ENCODE data around the gene SLC1A7. TPM values are rescaled to one million over a fixed set of nuclear protein-coding genes. Genes with fewer than 3 reads are reported as not detected.

Gene SLC1A7
- total RNA-seq, 1 donor from 2014 or later: not detected

DNA sequence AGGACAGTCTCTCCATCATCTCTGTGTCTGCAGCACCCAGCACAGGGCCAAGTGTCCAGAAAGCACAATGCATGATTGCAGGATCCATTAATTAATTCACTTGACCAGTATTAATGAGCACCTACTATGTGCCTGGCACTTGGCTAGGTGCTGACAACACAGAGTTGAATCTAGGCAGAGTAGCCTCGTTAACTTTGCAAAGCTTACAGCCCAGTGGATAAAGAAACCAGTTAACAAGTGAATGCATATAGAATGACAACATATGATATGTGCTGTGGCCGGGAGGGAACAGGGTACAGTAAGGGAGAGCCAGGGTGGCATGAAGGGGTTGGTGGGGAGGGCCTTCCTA is 10.9 kb downstream of the SLC1A7 start:
- no peak overlapping the region for H3K4me3 Mint-ChIP-seq (ENCODE audit: unreplicated experiment)
- peaks cover 21% of the 10 kb centered on the region for H3K4me1 Mint-ChIP-seq (ENCODE audit: unreplicated experiment)
- no peaks in the 10 kb centered on the region for H3K36me3 Mint-ChIP-seq (ENCODE audit: unreplicated experiment)
- no peak for DNase-seq (ENCODE audit: extremely low spot score, unreplicated experiment)
- H3K9me3 Mint-ChIP-seq (ENCODE audit: unreplicated experiment): no peaks in the 10 kb centered on the region
- TF ChIP-seq, protein P1, sequence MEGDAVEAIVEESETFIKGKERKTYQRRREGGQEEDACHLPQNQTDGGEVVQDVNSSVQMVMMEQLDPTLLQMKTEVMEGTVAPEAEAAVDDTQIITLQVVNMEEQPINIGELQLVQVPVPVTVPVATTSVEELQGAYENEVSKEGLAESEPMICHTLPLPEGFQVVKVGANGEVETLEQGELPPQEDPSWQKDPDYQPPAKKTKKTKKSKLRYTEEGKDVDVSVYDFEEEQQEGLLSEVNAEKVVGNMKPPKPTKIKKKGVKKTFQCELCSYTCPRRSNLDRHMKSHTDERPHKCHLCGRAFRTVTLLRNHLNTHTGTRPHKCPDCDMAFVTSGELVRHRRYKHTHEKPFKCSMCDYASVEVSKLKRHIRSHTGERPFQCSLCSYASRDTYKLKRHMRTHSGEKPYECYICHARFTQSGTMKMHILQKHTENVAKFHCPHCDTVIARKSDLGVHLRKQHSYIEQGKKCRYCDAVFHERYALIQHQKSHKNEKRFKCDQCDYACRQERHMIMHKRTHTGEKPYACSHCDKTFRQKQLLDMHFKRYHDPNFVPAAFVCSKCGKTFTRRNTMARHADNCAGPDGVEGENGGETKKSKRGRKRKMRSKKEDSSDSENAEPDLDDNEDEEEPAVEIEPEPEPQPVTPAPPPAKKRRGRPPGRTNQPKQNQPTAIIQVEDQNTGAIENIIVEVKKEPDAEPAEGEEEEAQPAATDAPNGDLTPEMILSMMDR (IDR thresholded peaks at IDR 0.05): no peak
- no peak overlapping the region for H3K27ac Mint-ChIP-seq (ENCODE audit: unreplicated experiment)
- no peaks in the 10 kb centered on the region for H3K27me3 Mint-ChIP-seq (ENCODE audit: unreplicated experiment)

DNA sequence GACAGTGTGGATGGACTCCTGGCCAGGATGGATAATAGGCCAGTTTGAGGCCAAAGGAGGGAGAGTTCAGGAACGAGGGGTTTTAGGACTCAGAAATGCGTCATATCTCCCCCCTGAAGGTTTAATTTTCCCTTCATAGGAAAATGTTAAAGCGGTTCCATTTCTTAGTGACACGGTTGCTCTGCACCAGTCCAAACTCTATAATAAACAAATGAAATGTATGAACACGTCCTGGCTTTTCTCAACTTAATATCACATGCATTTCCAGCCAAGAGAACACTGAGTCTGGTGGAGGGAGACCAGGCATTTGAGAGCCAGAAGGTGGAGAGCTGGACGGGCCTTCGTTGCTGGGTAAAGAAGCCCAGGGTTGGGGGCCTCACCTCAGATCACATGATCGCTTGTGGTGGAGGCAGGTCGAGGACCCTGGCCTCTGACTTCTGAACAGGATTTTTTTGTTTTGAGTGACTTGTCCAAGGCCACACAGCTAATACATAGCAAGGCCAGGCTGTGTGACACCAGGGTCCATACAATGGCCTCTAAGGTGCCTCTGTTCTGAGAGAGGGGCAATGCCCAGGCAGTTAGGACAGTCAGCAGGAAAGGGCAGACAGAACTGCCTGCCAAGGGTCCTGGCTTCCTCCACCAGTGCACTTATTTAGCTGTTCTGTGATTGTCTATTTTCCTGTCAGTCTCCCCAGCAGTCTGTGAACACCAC is 11.4 kb downstream of the SLC1A7 start:
- peaks cover 21% of the 10 kb centered on the region for H3K4me1 Mint-ChIP-seq (ENCODE audit: unreplicated experiment)
- no peak for DNase-seq (ENCODE audit: extremely low spot score, unreplicated experiment)
- H3K27ac Mint-ChIP-seq (ENCODE audit: unreplicated experiment): no peak overlapping the region
- H3K9me3 Mint-ChIP-seq (ENCODE audit: unreplicated experiment): no peaks in the 10 kb centered on the region
- H3K4me3 Mint-ChIP-seq (ENCODE audit: unreplicated experiment): no peak overlapping the region
- TF ChIP-seq, protein P1 (IDR thresholded peaks at IDR 0.05): no peak
- no peaks in the 10 kb centered on the region for H3K27me3 Mint-ChIP-seq (ENCODE audit: unreplicated experiment)
- H3K36me3 Mint-ChIP-seq (ENCODE audit: unreplicated experiment): no peaks in the 10 kb centered on the region

DNA sequence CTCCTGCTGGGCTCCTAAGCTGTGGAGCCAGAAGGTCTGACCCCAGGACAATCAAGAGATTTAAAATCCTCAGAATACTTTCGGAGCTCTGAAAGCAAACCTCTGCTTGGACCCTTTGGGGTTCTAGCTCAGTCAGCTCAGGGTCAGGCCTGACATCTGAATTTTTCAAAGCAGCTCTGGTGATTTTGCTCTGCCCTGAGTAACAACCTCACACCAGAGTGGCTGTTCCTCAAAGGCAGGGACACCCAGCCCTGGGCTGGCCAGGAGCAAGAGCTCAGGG is 11.9 kb downstream of the SLC1A7 start:
- Mint-ChIP-seq H3K9me3 (ENCODE audit: unreplicated experiment) (no peaks in the 10 kb centered on the region), H3K27me3 (ENCODE audit: unreplicated experiment) (no peaks in the 10 kb centered on the region), H3K4me1 (ENCODE audit: unreplicated experiment) (peaks cover 22% of the 10 kb centered on the region), H3K36me3 (ENCODE audit: unreplicated experiment) (no peaks in the 10 kb centered on the region), H3K27ac (ENCODE audit: unreplicated experiment) (no peak overlapping the region), H3K4me3 (ENCODE audit: unreplicated experiment) (no peak overlapping the region)
- DNase-seq (ENCODE audit: extremely low spot score, unreplicated experiment): no peak
- TF ChIP-seq, protein P1 (IDR thresholded peaks at IDR 0.05): no peak

DNA sequence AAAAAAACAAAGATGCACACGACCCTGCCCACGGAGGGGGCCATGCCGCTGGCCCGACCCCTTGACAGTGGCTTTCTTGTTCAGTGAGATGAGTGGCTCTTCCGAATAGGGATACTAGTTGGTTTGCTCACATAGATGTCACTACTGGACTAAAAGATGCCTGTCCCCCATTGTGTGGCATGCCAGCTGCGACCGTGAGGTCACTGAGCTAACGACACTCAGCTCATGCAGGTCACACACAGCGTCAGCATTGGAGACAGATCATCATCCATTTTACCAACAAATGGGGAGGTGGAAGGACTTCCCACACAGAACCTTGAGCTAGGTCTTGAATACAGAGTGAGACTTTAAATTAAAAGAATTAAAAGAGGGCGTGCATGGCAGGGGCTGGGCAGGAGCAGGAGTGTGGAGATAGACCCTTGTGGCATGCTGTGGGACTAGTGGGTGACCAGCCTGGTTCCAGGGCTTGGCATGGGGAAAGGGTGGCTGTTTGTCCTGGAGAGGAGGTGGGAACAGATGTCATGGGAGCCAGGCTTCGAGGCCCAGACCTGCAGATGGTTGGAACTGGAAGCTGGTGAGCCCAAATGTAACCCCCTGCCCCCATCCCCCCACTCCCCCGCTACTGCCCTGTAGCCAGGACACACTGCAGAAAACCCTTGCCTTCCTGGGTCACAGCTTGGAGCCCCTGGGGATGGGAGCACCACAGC is 12.4 kb downstream of the SLC1A7 start:
- Mint-ChIP-seq H3K9me3 (ENCODE audit: unreplicated experiment) (no peaks in the 10 kb centered on the region), H3K4me1 (ENCODE audit: unreplicated experiment) (peaks cover 21% of the 10 kb centered on the region), H3K36me3 (ENCODE audit: unreplicated experiment) (no peaks in the 10 kb centered on the region), H3K4me3 (ENCODE audit: unreplicated experiment) (no peak overlapping the region), H3K27me3 (ENCODE audit: unreplicated experiment) (no peaks in the 10 kb centered on the region), H3K27ac (ENCODE audit: unreplicated experiment) (no peak overlapping the region)
- no peak for DNase-seq (ENCODE audit: extremely low spot score, unreplicated experiment)
- TF ChIP-seq, protein P1 (IDR thresholded peaks at IDR 0.05): no peak

DNA sequence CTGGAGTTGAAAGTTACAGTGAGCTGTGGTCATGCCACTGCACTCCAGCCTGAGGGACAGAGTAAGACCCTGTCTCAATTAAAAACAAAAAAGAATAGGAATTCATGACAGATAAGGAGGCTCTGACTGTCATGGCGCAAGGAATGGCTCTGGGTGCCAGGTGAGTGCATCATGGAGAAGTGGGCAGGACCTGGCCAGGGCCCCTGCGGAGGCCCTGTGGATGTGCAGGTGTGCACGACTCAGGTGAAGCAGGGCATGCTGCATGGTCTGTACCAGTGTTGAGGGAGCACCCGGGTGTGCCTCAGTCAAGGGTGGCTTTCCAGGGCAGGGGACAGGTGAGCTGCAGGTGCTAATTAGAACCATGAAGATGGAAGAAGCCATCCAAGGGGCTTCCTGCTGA is 14.0 kb downstream of the SLC1A7 start:
- Mint-ChIP-seq H3K4me1 (ENCODE audit: unreplicated experiment) (peaks cover 27% of the 10 kb centered on the region), H3K27me3 (ENCODE audit: unreplicated experiment) (no peaks in the 10 kb centered on the region)
- TF ChIP-seq, protein P1 (IDR thresholded peaks at IDR 0.05): no peak

More for the DNA sequence above, 14.0 kb downstream of the SLC1A7 start:
- no peaks in the 10 kb centered on the region for H3K36me3 Mint-ChIP-seq (ENCODE audit: unreplicated experiment)
- H3K4me3 Mint-ChIP-seq (ENCODE audit: unreplicated experiment): no peak overlapping the region
- no peak for DNase-seq (ENCODE audit: extremely low spot score, unreplicated experiment)
- no peak overlapping the region for H3K27ac Mint-ChIP-seq (ENCODE audit: unreplicated experiment)
- H3K9me3 Mint-ChIP-seq (ENCODE audit: unreplicated experiment): no peaks in the 10 kb centered on the region

All from osteocyte (in vitro differentiated cells).